ENCODE results near the gene CEACAM18. TPM values are rescaled to one million over a fixed set of nuclear protein-coding genes. Genes with fewer than 3 reads are reported as not detected.

CEACAM18 gene
- total and polyA plus RNA-seq, 10 of the 15 experiments (the other 5 are each of a cell fraction or from before 2014, with no cell fraction given) = not detected

DNA sequence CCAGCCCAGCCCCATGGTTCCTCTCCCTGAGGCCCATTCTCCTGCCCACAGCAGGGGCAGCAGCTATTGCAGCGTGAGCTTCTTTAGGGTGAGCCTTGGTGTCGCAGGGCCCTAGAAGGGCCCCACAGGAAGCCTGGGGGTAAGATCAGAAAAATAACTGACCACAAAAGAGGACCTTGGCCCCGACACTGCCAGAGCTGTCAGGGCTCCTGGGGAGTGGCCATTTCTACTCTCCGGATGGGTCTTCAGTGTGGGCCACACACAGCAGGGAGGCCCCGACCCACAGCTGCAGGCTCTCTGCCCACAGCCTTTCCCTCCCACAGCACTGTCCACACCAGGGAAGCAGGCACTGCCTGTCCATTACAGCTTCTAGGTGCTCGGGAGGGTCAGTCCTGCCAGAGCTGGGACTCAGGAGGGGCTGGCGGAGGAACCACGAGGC lies 16.6 kb upstream of the CEACAM18 start (continued):
- TF ChIP-seq E2F8 (IDR thresholded peaks at IDR 0.05; ENCODE audit: low read depth, partially characterized antibody) = no peak

GRCh38 chr19:51462276-51462675 lies 16.1 kb upstream of the CEACAM18 start:
- CTCF ChIA-PET = interaction anchor here (1.4 to 2.7 kb wide), 2 partner anchors 9 to 11 kb away, joined by 3 to 13 read pairs; no protein-coding TSS in a partner anchor
- no peak for DNase-seq (ENCODE audit: low read depth, low spot score)
- in situ Hi-C loops (cut with MboI) (no loop called here), intact Hi-C loops (cut with micrococcal nuclease; ENCODE audit: unreplicated experiment) (no loop called here)
- TF ChIP-seq NRF1 (conservative IDR thresholded peaks at IDR 0.05; ENCODE audit: low read depth, low read length) = no peak
- TF ChIP-seq TCF12 (IDR thresholded peaks at IDR 0.05; ENCODE audit: low read depth, low read length) = no peak
- SMC1A ChIA-PET (ENCODE audit: uncharacterized antibody, unreplicated experiment) = interaction anchor here (0.9 to 1.1 kb wide), 2 partner anchors 11 to 195 kb away, joined by 3 read pairs; no protein-coding TSS in a partner anchor
- H3K9ac ChIP-seq (ENCODE audit: control insufficient read depth, insufficient read depth, low read length) = no peak overlapping the region
- no peak for ATAC-seq
- H3K36me3 ChIP-seq (ENCODE audit: control insufficient read depth in 2 of 2, insufficient read depth in 2 of 2, low read length in 1 of 2) = no peaks in the 10 kb centered on the region
- H3K27ac ChIP-seq (ENCODE audit: control insufficient read depth, insufficient read depth) = no peak overlapping the region
- no peak overlapping the region for H2AFZ ChIP-seq (ENCODE audit: control insufficient read depth, low read depth, low read length)
- POLR2A ChIA-PET = no interaction called here
- no peak overlapping the region for H3K4me2 ChIP-seq (ENCODE audit: control insufficient read depth, insufficient read depth)
- WGBS (ENCODE audit: insufficient coverage, insufficient replicate concordance, low lambda C conversion rate, missing lambda C conversion rate) = 43% methylated on average over 7 of the region's 7 CpGs
- no peaks in the 10 kb centered on the region for H3K9me3 ChIP-seq (replicated peaks; ENCODE audit: control insufficient read depth, insufficient read depth, low read length)
- no peaks in the 10 kb centered on the region for H4K20me1 ChIP-seq (ENCODE audit: control insufficient read depth, insufficient read depth)
- H3K79me2 ChIP-seq (ENCODE audit: control insufficient read depth, insufficient read depth, low read length) = no peaks in the 10 kb centered on the region
- H3K27me3 ChIP-seq (replicated peaks in 1 of 2; ENCODE audit: control insufficient read depth in 2 of 2, insufficient read depth in 2 of 2, low read length in 1 of 2) = no peaks in the 10 kb centered on the region
- BruUV-seq (replicated peaks) = no TSS peak
- no peaks in the 10 kb centered on the region for H3K4me1 ChIP-seq (ENCODE audit: control insufficient read depth, insufficient read depth, low read length)
- no peak overlapping the region for H3K4me3 ChIP-seq
- no peak for FAIRE-seq
- RAD21 ChIA-PET (ENCODE audit: unreplicated experiment) = interaction anchor here (1.0 to 1.3 kb wide), 4 partner anchors 11 to 197 kb away, joined by 3 read pairs; no protein-coding TSS in a partner anchor

Data from GM12878 (cell line).